NOMO-1 (cell line): Measurements from ENCODE around the gene MYL10.
A peak's percentile ranks its signal among the peaks of the same experiment; 100 is the strongest.

Experiments
- DNase-seq, 2 experiments: peaks; one replicate each; lab custom pipeline; 2025; ENCODE audit not compliant: unreplicated experiment in 2 of 2; lab: John Stamatoyannopoulos, UW

The MYL10 gene

DNA sequence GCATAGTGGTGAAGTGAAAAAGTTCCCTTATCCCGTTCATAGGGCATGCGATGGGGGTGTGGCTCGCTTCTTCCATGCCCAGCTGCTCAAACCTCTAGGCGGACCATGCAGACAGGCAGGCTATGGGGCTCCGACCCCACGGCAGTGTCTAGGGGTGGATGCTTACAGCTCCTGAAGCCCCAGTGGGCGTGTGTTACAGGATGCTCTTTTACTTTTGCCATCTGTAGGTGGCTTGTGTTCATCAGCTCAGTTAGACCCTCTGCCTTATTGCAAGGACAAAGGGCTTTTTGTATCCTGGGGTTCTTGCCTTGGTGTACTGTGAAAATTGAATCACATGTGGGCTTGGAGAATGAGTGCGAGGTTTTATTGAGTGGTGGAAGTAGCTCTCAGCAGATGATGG, at the start of gene MYL10:
Gene MYL10 (minus strand): TSS at position 126 of the 400 bp plus-strand sequence. CDS start 178 bp downstream, outside the sequence.
- DNase-seq, result no peak

DNA sequence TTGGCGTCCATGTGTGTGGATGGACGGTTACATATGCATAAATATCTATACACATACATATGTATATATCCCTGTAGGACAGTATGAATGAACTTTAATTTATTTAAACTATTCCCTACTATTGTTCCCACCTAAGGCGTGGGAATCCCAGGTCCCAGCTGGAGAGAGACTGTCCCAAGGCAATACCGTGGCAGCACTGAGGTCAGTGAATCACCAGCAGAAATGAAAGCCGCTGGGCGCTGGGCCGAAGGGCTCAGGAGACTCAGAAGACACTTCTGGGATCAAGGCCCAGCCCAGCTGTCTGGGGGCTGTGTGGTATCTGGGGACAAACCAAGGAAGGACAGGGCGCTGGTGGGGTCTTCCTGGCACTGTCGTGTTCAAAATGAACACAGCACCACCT, 49.6 kb upstream of the MYL10 start:
- no peak for DNase-seq

DNA sequence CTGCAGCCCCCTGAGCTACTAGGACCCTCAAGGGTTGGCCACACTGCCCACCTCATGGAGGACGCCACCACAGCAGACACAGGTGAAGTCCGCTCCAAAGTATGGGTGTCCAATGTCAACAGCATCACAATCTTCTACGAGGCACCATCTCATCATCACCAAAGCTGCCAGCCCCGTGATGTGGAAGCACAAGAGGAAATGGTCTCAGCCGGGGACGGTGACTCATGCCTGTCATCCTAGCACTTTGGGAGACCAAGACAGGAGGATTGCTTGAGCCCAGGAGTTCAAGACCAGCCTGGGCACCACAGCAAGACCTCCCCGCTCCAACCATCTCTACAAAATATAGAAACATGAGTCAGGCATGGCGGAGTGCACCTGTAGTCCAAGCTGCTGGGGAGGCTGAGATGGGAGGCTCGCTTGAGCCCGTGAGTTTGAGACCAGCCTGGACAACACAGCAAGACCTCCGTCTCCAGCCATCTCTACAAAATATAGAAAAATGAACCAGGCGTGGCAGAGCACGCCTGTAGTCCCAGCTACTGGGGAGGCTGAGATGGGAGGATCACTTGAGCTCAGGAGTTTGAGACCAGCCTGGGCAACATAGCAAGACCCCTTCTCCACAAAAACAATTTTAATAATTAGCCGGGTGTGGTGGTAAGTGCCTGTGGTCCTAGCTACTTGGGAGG, 48.8 kb upstream of the MYL10 start:
- DNase-seq, result no peak

DNA sequence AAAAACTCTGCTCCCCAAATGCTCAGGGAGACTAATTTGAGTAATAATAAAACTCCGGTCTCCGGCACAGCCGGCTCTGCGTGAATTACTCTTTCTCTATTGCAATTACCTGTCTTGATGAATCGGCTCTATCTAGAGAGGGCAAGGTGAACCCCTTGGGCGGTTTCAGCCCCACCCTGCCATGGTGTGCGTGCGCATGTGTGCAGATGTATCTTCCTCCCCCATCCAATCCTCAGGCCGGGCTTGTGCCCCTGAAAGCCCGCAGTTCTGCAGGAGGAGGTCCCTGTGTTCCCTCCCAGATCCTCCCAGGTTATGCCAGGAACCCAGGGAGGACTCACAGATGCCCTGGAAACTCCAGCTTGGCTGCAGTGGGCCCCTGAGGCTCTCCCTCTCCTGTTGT, 48.3 kb upstream of the MYL10 start:
- DNase-seq, result no peak

DNA sequence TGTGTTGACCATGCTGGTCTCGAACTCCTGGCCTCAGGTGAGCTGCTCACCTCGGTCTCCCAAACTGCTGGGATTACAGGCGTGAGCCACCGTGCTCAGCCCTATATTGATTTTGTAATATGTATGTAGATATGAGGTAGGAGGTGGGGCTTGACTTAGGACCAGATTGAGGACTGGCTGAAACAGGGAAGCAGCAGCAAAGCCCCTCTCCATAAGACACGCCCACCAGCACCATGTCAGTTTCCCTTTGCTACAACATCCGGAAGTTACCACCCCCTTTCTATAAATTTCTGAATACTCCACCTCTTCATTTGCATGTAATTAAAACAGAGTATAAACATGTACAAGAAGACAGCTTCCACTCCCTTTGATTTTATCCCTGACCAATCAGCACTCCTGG, 47.9 kb upstream of the MYL10 start:
- DNase-seq, result peak in 1 of 2 experiments; percentile 23

DNA sequence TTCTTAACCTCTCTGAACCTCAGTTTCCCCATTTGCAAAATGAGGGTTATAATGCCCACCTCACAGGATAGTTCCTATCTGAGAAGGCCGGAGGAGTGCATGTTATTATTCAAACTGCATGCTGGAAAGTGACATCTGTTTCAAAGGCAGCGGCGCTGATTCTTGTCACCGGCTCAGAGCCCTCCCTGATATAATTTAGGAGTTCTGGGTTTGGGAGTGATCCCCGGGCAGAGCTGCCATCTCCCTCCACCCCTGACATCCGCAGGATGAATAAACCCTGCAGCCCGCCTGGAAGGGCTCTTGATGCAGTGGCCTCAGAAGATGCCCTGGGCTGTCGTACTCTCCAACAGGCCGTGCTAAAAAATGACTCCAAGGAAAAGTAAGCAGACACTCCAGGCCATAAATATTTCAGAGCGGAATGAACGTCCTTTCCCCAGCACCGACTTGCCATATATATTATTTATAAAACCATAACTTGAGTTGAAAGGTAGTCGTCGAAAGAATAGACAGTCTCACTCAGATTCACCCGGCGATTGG, 47.0 kb upstream of the MYL10 start:
- DNase-seq, result no peak

DNA sequence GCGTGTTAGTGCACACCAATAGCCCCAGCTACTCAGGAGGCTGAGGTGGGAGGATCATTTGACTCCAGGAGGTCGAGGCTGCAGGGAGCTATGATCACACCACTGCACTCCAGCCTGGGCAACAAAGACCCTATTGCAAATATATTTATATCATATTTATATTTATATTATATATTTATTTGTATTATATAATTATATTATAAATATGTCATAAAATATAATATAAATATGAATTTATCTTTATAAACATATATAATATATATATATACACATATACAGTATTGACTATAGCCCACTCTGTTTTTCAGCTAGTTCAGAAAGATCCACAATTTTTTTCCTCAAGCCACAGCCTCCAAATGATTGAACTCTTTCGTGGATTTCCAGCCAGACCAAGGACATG, 45.3 kb upstream of the MYL10 start:
- DNase-seq, result no peak

DNA sequence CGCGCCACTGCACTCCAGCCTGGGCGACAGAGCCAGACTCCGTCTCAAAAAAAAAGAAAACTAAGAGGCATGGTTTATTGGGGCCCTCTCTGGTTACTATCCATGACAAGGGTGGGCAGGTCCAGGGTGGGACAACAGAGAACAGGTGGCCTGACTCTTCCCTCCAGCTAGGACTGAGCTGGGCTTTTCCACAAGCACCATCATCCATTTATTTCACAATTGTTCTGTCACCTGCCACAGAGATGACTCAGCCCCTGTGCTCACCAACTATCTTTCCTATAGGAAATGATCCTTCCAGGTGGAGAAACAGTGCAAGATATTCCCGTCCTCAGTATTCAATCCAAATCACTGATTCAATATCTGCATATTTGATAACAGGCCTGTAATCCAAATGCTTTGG, 44.9 kb upstream of the MYL10 start:
- DNase-seq, result no peak

DNA sequence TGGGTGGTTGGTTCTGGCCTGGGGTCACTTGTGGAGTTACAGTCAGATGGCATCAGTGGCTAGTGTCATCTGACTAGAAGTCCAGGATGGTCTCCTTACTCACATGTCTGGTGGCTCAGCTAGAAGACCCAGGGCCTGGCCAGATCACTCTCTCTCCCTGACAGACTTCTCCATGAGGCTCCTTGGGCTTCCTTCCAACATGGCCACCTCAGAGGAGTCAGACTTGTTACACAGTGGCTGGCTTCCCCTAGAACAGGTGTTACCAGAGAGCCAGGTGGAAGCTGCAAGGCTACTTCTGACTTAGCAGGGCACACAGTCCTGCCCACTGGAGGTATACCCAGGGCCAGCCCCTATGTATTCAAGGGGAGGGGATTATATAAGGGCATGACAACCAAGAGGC, 44.2 kb upstream of the MYL10 start:
- DNase-seq, result no peak

DNA sequence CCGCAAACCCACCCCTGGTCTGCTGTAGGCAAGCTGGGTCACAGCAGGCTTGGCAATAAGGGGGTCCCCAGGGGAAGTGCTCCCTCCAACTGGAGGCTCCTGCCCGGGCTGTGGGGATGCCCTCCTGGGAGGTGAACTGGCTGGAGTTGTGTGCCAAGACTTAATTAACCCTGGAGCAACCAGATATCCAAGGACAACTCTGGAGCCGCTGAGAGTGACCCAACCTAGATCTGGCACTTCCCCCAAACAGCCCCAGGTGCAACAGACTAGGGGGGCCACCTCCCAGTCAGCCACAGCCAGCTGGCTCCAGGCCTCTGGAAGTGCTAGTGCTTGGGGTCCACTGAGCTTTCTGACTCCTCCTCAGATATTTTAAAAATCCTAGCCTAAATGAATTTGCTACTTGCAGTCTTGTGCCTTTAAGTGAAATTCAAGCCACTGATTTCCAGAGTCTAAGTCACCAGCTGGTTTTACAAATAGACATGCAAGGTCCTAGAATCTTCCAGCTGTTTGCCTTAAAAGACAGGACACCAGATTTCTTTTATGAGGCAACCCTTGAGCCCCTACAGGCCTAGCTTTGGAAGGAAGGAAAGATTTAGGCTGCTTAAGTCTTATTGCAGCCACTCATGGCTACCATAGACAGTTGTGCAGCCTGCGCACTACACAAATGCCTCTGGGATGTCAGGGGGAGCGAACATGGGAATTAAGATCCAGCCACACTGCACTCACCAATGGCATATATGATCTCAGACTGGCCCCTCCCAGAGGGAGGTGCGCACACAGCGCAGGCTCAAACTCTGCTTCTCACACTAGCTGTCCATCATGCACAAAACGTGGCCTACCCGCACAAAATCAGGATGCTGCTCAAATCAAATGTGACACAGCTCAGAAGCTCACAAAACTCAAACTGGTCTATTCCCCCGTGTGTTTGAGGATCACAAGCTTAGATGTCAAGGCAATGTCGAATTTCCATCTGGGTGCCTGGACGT, 42.6 kb upstream of the MYL10 start:
- DNase-seq, result no peak

DNA sequence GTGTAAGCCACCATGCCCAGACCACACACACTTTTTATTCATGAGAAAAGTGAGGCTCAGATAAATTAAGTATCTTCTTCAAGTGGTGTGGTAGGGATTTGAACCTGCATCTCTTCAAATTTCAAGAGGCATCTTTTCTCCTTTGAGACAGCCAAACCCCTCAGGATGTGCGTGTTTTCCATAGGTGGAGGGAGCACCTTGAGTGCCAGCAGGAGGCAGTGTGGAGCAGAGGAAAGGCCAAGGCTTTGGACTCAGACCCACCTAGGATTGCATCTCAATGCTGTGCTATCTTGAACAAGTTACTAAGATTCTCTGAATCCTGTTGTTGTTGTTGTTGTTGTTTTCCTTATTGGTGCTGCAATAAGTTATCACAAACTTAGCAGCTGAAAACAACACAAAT, 40.2 kb upstream of the MYL10 start:
- no peak for DNase-seq

DNA sequence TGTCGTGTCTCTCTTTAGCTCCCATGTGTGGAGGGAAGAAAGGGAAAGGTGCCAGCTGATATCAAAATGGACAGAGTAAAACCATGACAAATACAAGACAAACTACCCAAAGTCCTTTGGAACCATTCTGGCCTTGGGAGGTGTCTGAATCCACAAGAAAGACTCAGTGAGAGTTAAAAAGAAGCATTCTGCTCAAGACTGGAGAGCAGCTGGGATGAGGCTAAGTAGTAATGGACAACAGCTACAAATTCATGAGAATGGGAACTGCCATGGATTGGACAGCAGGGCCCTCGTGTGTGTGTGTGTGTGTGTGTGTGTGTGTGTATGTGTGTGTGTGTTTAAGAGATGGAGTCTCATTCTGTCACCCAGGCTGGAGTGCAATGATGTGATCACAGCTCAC, 39.6 kb upstream of the MYL10 start:
- no peak for DNase-seq

DNA sequence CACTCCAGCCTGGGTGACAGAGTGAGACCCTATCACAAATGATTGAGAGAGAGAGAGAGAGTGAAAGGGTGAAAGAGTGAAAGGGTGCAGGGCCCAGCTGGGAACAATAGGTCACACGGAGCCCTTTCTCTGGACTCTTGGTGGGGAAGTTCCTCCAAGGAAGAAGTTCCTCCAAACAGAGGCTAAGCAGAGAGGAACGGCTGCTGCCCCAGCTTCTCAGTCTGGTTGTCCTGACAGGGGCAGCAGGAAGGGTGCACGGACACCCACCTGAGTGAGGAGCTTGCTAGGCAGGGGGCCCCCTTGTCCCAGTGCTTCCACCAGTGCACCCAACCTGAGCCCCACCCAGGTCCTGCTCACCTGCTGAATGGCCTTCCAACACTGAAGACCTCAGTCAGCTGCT, 38.8 kb upstream of the MYL10 start:
- DNase-seq, result no peak

DNA sequence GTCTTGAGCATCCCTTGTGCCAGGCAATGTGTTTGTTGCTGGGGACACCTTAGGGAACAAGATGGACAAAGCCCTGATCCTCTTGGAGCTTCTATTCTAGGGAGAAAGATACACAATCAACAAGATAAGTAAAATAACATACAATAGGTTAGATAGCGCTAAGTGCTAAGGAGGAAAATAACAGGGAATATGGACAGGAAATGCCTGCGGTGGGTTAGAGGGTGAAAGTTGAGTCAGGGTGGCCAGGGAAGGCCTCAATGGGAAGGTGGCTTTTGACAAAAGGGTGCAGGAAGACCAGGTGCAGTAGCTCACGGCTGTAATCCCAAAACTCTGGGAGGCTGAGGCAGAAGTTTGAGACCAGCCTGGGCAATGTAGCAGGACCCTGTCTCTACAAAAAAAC, 38.3 kb upstream of the MYL10 start:
- DNase-seq, result no peak

DNA sequence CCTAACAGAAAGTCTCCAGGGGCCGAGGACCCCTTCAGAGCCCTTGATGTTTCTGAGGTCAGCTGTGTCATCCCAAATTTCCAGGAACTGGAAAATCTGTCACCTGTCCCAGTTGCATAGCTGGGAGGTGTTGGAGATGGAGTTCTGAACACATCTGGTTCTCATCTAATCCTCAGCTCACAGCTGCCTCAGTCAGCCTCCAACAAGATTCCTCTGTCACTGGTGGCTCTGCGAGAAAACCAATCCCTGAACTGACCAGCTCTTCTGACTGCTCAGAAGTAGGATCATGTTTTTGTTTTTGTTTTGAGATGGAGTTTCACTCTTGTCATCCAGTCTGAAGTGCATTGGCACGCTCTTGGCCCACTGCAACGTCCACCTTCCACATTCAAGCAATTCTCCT, 37.6 kb upstream of the MYL10 start:
- DNase-seq, result no peak

DNA sequence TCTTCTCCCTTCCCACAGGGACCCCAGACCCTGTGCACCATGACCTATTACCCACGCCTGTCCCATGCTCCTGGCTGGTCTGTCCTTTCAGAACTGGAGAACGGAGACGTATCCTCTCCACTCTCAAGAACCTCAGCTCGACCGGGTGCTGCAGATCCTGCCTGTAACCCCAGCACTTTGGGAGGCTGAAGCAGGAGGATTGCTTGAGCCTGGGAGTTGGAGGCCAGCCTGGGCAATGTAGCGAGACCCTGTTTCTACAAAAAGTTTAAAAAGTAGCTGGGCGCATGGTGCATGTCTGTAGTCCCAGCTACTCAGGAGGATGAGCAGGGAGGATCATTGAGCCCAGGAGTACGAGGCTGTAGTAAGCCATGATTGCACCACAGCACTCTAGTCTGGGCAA, 37.2 kb upstream of the MYL10 start:
- DNase-seq, result no peak

DNA sequence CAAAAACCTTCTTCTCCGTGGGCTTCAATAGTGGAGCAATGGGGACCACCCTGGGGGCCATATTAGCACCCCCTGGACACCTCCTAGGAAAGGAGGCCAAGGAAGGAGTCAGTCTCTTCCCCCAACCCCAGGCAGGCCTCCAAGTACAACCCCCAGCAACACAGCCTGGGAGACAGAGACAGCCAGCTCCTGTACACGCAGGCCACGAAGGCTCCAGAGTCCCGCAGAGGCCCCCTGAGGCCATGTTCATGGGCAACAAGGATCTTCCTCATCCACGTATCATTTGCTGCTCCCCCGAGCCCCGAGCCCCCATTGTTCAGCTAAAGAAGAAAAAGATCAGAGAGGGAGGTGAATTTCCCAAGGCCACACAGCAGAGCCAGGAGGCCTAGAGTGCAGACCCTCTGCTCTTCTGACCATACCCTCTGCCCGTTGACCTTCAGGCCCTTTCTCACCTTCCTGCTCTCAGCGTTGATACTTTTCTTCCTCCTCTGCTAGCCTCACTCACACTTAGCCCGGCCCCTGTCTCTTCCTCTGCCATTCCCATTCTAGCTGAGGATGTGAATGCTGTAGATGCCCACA, 35.9 kb upstream of the MYL10 start:
- DNase-seq, result no peak

DNA sequence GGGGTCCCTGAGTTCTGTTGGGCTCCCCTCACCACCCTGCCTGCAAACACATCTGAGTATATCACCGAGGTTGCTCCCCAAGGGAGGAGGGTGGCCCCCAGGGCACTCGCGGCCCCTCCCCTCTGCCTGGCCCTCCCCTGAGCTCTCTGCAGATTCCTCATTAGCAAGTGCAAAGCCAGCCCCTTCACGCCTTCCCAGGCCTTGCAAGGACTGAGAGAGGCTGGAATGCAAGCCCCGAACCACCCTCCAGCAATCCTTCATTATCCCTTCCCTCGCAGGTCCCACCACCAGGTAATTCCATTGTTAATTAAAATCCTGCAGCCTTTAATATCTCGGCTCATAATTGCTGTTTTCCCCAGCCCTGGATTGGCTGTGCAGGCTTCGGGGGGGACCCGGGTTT, 35.3 kb upstream of the MYL10 start:
- DNase-seq, result no peak

DNA sequence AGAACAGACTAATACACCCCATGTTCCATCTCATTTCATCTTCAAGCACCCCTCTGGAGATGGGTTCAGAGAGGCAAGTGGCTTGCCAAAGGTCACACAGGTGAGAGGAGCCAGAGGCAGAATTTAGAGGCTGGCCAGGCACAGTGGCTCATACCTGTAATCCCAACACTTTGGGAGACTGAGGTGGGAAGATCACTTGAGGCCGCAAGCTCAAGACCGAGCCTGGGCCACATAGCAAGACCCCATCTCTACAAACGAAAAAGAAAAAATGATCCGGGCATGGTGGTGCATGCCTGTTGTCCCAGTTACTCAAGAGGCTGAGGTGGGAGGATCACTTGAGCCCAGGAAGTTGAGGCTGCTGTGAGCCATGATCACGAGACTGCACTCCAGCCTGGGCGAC, 34.7 kb upstream of the MYL10 start:
- no peak for DNase-seq

DNA sequence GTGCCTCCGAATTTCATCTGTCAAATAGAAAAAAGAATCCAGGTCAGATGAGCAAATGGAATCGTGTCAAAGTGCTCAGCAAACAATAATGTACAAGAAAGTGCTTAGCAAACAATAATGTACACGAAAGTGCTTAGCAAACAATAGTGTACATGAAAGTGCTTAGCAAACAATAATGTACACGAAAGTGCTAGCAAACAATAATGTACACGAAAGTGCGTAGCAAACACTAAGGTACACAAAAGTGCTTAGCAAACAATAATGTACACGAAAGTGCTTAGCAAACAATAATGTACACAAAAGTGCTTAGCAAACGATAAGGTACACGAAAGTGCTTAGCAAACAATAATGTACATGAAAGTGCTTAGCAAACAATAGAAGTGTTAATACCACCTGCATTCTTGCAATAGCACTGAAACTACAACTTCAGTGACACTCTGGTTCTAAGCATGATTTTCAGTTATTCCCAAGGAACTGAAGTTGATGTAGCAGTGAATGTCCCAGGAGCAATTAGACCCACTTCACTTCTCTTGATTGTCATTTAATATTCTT, 33.4 kb upstream of the MYL10 start:
- no peak for DNase-seq

DNA sequence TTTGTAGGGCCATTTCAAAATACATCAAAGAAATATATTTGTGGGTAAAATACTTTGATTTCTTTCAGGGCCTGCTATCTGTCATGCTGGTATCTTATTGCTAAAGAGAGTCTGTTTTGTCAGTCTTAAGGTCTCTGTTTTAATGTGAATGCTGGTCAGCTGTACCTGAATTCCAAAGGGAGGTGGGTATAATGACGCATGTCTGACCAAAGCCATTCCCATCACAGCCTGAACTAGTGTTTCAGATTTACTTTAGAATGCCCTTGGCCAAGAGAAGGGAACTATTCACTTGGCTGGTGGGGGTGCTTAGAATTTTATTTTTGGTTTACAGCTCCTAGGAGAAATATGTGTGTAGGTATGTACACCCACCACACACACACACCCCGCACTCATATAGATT, 30.6 kb upstream of the MYL10 start:
- no peak for DNase-seq
